ENCODE results near the gene INSIG1. TPM values are rescaled to one million over a fixed set of nuclear protein-coding genes. Genes with fewer than 3 reads are reported as not detected.

INSIG1 gene
- total RNA-seq, 1 donor from 2014 or later, result 90.7 TPM

- Histone ChIP-seq H3K4me1 (no peaks in the 10 kb centered on the region), H3K4me3 (no peak overlapping the region), H3K36me3 (no peaks in the 10 kb centered on the region), H3K27ac (no peak overlapping the region), H3K27me3 (peaks cover 14% of the 10 kb centered on the region), H3K9me3 (no peaks in the 10 kb centered on the region)
- TF ChIP-seq, protein P1, sequence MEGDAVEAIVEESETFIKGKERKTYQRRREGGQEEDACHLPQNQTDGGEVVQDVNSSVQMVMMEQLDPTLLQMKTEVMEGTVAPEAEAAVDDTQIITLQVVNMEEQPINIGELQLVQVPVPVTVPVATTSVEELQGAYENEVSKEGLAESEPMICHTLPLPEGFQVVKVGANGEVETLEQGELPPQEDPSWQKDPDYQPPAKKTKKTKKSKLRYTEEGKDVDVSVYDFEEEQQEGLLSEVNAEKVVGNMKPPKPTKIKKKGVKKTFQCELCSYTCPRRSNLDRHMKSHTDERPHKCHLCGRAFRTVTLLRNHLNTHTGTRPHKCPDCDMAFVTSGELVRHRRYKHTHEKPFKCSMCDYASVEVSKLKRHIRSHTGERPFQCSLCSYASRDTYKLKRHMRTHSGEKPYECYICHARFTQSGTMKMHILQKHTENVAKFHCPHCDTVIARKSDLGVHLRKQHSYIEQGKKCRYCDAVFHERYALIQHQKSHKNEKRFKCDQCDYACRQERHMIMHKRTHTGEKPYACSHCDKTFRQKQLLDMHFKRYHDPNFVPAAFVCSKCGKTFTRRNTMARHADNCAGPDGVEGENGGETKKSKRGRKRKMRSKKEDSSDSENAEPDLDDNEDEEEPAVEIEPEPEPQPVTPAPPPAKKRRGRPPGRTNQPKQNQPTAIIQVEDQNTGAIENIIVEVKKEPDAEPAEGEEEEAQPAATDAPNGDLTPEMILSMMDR (IDR thresholded peaks at IDR 0.05), result no peak
- intact Hi-C loops (cut with DNase I), result no loop called here
- no peak for DNase-seq
- ATAC-seq, result no peak
Measured at GRCh38 chr7:155262031-155262430, 35.6 kb upstream of the INSIG1 start.

GRCh38 chr7:155263051-155263450 lies 34.6 kb upstream of the INSIG1 start:
- intact Hi-C loops (cut with DNase I), result no loop called here
- TF ChIP-seq, protein P1 (IDR thresholded peaks at IDR 0.05), result no peak
- Histone ChIP-seq H3K4me1 (no peaks in the 10 kb centered on the region), H3K9me3 (no peaks in the 10 kb centered on the region), H3K36me3 (no peaks in the 10 kb centered on the region), H3K27ac (no peak overlapping the region), H3K27me3 (peaks cover 14% of the 10 kb centered on the region), H3K4me3 (no peak overlapping the region)
- DNase-seq (peak; percentile 51), ATAC-seq (peak; percentile 24)

- no peak for ATAC-seq
- Histone ChIP-seq H3K4me3 (no peak overlapping the region), H3K36me3 (no peaks in the 10 kb centered on the region), H3K27me3 (peaks cover 14% of the 10 kb centered on the region), H3K9me3 (no peaks in the 10 kb centered on the region), H3K4me1 (no peaks in the 10 kb centered on the region), H3K27ac (no peak overlapping the region)
- no peak for DNase-seq
- TF ChIP-seq, protein P1 (IDR thresholded peaks at IDR 0.05), result no peak
- intact Hi-C loops (cut with DNase I), result no loop called here
Measured at GRCh38 chr7:155263581-155264143, 34.0 kb upstream of the INSIG1 start.

- TF ChIP-seq, protein P1 (IDR thresholded peaks at IDR 0.05), result no peak
- no peak for DNase-seq
- no peaks in the 10 kb centered on the region for H3K9me3 ChIP-seq
- H3K4me3 ChIP-seq, result no peak overlapping the region
- no peak for ATAC-seq
- H3K4me1 ChIP-seq, result no peaks in the 10 kb centered on the region
- H3K27me3 ChIP-seq, result peaks cover 14% of the 10 kb centered on the region
- no peak overlapping the region for H3K27ac ChIP-seq
- no peaks in the 10 kb centered on the region for H3K36me3 ChIP-seq
- intact Hi-C loops (cut with DNase I), result no loop called here
Measured at GRCh38 chr7:155265144-155265543, 32.5 kb upstream of the INSIG1 start.

DNA sequence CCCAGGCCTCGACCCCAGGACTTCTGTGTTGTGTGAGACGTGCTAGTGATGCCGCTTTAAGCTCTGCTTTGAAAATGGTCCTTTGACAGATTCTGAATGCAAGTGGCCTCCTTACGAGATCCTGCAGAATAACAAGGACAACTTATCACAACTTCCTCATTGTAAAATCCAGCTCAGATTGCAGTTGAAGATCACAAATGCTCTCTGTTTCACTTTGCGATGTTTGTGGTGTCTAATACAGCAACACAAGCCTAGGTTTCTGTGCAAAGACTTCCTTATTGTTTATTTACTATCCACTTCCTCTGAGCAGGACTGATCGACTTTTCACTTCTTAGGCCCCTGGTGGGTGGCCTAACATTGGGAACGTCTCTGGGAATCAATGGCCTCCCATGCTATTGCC lies 31.7 kb upstream of the INSIG1 start:
- TF ChIP-seq, protein P1 (IDR thresholded peaks at IDR 0.05), result no peak
- Histone ChIP-seq H3K4me1 (no peaks in the 10 kb centered on the region), H3K4me3 (no peak overlapping the region), H3K36me3 (no peaks in the 10 kb centered on the region), H3K9me3 (no peaks in the 10 kb centered on the region), H3K27me3 (peaks cover 9% of the 10 kb centered on the region), H3K27ac (no peak overlapping the region)
- intact Hi-C loops (cut with DNase I), result no loop called here
- no peak for ATAC-seq
- DNase-seq, result no peak

- Histone ChIP-seq H3K27me3 (peaks cover 6% of the 10 kb centered on the region), H3K36me3 (no peaks in the 10 kb centered on the region), H3K27ac (no peak overlapping the region), H3K9me3 (no peaks in the 10 kb centered on the region), H3K4me1 (no peaks in the 10 kb centered on the region), H3K4me3 (no peak overlapping the region)
- no peak for ATAC-seq
- peak; percentile 54 for DNase-seq
- TF ChIP-seq, protein P1 (IDR thresholded peaks at IDR 0.05), result no peak
- intact Hi-C loops (cut with DNase I), result no loop called here
Measured at GRCh38 chr7:155266440-155266839, 31.2 kb upstream of the INSIG1 start.

All from upper lobe of right lung (tissue), 1 donor.